Ecto neural progenitor cell (in vitro differentiated cells): Measurements from ENCODE around the gene C2CD4C.
A peak's percentile ranks its signal among the peaks of the same experiment; 100 is the strongest.
"Not testable (repeated sequence)": the region's sequence is repeated elsewhere in the genome, so short reads cannot be mapped to it uniquely, and the experiment has no call there.

Source experiments
- DNase-seq: peaks from one replicate; pipeline ENCODE4 v3.0.0-alpha.2; 2018; ENCODE audit warnings: low spot score

Gene C2CD4C

DNA sequence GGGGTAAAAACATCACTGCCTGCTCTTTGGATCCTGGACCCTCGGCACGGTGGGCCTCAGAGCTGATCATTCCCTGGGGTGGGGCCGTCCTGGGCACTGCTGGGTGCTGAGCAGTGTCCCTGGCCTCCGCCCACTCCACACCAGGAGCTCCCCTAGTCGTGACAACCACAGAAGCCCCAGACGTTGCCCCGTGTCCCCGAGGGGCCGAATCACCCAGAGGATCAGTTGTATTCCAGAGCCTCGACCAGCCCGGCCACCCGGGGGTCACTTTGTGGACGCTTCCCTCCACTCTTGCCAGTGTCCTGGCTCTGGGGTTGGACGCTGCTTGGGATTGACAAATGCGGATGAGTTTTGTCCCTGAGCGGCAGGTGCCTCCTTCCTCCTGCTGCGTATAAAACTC, 10.2 kb downstream of the C2CD4C start:
- DNase-seq = no peak

DNA sequence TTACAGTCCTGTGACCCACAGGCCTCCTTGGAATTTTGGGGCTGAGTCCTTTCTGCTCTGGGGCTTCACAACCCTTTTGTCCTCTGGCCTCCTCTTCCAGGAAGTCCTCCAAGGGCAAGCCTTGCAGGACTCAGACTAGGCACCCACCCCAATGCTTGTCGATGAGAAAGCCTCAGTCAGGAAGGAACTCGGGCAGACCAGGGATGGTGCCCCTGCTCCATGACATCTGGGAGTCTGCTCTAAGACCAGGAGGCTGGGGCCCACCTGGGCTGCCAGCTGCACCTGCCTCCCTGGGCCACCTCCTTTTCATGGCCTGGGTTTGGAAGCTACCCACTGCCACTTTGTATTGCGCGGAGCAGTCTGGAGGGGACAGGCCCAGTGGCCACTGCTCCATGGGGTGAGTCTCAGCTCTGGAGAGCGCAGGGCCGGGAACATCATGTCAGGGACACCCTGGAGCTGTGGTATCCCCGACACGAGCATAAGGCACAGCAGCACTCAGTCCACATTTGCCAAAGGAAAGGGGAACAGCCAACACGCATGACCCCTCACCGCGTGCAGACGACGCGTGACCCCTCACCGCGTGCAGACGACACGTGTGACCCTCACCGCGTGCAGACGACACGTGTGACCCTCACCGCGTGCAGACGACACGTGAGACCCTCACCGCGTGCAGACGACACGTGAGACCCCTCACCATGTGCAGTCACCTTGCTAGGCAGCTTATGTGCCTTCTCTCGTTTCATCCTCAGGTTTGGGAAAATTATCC, 10.8 kb downstream of the C2CD4C start:
- no peak for DNase-seq

DNA sequence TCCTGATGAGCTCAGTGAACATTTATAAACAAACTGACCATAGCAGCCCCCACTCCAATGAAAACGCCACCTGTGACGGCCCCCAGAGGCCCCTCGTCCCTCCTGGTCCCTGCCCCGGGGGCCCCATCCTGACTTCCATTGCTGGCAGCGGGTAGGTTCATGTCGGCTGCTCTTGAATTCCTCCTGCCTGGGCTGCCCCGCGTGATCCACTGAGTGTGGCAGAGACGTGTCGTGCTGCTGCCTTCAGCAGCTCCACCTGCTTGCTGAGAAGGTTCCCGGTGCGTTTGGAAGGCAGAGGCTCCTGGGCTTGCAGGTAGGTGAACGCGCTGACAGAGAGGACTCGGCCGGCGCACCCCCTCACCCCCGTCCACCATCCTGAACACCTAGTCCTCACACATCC, 11.6 kb downstream of the C2CD4C start:
- DNase-seq = no peak

DNA sequence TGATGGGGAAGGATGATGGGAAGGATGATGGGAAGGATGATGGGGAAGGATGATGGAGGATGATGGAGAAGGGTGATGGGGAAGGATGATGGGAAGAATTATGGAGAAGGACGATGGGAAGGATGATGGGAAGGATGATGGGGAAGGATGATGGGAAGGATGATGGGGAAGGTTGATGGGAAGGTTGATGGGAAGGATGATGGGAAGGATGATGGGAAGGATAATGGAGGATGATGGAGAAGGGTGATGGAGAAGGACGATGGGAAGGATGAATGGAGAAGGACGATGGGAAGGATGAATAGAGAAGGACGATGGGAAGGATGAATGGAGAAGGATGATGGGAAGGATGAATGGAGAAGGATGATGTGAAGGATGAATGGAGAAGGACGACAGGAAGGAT, 13.5 kb downstream of the C2CD4C start:
- no peak for DNase-seq

DNA sequence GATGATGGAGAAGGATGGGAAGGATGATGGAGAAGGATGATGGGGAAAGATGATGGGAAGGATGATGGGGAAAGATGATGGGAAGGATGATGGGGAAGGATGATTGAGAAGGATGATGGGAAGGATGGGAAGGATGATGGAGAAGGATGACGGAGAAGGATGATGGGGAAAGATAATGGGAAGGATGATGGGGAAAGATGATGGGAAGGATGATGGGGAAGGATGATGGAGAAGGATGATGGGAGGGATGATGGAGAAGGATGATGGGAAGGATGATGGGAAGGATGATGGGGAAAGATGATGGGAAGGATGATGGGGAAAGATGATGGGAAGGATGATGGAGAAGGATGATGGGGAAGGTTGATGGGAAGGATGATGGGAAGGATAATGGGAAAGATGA, 14.1 kb downstream of the C2CD4C start:
- DNase-seq = not testable (repeated sequence)

DNA sequence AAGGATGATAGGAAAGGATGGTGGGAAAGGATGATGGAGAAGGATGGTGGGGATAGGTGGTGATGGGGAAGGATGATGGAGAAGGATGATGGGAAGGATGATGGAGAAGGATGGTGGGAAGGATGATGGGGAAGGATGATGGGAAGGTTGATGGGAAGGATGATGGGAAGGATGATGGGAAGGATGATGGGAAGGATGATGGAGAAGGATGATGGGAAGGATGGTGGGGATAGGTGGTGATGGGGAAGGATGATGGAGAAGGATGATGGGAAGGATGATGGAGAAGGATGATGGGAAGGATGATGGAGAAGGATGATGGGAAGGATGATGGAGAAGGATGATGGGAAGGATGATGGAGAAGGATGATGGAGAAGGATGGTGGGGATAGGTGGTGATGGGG, 15.4 kb downstream of the C2CD4C start:
- DNase-seq = not testable (repeated sequence)

DNA sequence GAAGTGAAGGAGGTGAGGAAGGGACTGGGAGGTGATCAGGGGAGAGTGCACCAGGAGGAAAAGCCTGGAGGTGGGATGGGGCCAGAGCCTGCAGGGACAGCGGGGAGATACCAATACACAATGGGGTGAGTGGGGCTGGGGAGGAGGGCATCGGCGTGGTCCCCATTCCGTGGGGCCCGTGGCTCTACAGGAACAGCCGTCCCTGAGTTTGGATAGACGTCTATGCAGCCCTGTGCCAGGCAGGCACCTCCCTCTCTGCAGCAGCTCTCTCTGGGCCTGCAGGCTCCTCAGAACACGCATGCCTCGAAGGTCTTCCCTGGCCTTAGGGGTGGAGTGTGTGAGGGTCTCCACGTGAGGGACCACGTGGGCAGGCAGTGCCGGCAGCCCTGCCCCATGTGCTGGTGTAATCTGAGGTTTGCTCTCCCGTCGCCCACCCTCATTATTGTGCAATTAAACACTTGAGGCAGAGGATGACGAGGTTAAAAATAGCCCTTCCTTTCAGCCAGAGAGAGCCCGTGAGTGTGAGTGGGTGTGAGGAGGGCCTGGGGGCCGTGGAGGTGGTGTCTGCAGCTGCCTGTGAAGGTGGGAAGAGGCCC, 16.5 kb downstream of the C2CD4C start:
- no peak for DNase-seq

DNA sequence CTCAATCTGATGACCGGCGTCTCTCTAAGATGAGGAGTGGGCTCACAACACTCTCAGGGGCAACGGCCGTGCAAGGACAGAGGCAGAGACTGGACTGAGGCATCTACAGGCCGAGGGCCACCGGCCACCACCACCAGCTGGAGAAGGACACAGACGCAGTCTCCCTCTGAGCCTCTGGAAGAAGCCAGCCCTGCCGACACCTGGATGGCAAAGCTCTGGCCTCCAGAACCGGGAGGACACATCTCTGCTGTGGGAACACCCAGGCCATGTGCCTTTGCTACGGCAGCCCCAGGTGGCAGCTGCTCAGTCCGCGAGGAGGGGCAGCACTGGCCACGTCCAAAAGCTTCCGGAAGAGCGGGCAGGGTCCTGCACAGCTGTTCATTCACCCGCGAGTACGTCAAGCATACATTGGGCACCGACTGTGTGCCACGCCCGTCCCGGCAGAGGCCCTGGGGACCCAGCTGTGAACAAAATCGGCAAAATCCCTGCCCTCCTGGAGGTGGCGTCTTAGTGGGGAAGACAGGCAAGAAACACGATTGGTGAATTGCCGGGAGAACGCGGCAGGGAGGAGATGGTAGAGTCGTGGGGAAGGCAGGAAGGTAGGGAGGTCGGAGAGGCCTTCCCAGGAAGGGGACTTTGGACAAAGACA, 17.1 kb downstream of the C2CD4C start:
- DNase-seq = no peak

DNA sequence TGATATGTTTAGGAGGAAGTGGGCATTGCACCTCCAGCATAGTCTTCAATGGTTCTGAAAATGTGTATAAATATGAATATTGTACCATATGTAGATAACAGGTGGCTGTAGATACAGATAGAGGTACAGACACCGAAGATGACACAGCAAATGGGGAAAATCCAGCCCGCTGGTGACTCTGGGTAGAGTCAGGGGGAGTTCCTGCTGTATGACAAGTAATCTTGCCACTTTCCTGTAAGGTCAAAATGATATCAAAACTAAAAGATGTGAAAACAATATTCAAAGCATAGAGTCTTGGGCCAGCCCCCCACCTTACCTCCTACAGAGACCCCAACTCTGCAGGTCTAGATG, 17.8 kb downstream of the C2CD4C start:
- no peak for DNase-seq

DNA sequence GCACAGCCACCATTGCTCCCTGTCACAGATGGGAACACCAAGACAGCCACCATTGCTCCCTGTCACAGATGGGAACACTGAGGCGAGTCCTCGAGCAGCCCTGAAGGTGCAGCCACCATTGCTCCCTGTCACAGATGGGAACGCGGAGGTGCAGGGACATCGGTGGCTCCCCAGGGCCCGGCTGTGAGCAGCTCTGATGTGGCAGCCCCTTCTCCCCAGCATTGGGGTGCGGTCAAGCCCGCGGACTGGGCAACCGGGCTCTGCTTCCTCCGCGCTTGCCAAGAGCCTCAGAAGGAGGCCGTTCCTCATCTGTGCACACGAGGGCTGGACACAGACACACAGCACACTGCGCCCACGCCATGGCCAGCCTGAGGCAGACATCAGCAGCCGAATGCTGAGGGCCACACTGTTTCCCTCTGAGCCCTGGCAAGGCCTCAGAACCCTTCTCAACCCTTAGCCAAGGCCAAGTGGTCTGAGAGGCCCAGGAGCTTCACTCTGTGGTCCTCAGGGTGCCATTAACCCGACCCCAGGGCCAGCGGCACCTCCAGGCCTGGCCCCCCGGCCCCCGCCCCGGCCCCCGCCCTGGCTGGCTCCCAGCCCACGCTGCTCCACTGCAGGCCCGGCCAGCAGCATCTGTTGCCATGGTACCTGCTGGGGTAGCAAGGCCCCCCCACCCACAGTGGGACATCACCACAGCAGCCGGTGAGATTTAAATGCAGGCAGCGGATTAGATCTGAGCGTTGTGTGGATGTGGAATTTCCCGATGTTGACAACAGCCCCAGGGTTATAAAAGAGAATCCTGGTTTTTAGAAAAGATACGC, 18.4 kb downstream of the C2CD4C start:
- DNase-seq = no peak

DNA sequence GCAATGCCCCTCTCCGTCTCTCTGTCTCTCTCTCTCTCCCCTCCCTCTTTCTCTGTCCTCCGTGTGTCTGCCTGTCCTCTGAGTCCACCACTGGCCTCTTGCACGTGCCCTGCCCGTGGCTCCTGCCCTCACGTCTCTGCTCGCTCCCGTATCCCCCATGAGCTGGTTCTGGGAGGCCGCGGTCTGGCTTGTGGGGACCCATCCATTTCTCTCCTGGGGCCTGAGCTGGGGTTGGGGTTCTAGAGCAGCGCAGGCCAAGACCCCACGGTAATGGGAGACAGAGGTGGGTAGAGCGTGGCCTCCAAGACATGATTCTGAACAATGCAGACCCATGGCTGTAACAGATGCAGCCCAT, 19.0 kb downstream of the C2CD4C start:
- no peak for DNase-seq

DNA sequence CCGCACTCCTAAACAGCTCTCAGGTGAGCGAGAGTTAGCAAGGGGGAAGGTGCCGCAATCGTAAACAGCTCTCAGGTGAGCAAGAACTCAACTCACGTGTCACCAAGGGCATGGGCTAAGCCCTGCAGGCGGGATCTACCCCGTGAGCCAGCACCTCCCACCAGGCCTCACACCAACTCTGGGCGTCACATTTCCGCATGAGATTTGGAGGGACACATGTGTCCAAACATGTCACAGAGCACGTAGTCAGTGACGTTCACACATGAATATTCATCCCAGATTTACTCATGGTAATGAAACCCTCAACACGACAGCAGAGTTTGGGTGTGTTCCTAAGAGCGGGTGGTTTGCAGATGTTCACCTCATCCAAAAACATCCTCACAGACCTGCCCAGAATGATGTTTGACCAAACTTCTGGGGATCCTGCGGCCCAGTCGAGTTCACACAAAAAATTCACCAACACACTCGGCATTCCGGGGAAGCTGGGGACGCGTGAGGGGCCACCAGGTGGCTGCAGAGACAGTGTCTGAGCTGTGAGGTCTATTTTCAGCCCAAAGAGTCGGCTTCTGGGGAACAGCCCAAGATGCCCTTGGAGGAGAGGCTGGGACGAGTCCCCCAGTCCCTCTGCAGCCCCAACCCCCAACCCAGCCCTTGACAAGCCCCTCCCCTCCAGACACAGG, 19.6 kb downstream of the C2CD4C start:
- DNase-seq = no peak

DNA sequence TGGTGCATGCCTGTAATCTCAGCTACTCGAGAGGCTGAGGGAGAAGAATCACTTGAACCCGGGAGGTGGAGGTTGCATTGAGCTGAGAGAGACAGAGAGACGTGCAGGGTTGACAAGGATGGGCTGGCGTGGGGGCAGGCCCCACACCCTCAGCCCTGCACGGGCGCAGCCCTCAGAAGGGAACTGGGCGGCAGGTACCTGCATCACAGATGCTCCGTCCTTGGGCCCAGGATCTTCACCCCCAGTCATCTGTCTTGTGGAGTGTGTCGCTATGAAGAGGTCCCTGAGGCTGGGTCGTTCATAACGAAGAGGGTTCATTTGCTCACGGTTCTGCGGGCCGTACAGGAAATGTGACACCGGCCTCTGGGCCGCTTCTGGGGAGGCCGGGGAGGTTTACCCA, 20.3 kb downstream of the C2CD4C start:
- no peak for DNase-seq

DNA sequence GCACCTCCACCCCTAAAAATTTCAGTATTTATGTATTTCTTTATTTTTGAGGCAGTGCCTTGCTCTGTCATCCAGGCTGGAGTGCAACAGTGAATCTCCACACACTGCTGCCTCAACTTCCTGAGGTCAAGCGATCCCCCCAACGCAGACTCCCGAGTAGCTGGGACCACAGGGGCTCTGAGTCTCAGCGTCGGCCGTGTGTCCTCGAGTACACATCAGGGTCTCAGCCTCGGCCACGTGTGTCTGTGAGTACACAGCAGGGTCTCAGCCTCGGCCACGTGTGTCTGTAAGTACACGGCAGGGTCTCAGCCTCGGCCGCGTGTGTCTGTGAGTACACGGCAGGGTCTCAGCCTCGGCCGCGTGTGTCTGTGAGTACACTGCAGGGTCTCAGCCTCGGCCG, 21.2 kb downstream of the C2CD4C start:
- DNase-seq = no peak

DNA sequence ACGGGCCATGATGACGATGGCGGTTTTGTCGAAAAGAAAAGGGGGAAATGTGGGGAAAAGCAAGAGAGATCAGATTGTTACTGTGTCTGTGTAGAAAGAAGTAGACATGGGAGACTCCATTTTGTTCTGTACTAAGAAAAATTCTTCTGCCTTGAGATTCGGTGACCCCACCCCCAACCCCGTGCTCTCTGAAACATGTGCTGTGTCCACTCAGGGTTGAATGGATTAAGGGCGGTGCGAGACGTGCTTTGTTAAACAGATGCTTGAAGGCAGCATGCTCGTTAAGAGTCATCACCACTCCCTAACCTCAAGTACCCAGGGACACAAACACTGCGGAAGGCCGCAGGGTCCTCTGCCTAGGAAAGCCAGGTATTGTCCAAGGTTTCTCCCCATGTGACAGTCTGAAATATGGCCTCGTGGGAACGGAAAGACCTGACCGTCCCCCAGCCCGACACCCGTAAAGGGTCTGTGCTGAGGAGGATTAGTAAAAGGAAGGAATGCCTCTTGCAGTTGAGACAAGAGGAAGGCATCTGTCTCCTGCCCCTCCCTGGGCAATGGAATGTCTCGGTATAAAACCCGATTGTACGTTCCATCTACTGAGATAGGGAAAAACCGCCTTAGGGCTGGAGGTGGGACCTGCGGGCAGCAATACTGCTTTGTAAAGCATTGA, 22.2 kb downstream of the C2CD4C start:
- peak; percentile 53 for DNase-seq

DNA sequence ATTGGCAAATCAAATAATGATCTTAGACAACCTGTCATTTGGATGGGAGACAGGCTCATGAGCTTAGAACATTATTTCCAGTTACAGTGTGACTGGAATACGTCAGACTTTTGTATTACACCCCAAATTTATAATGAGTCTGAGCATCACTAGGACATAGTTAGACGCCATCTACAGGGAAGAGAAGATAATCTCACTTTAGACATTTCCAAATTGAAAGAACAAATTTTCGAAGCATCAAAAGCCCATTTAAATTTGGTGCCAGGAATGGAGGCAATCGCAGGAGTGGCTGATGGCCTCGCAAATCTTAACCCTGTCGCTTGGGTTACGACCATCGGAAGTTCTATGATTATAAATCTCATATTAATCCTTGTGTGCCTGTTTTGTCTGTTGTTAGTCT, 22.8 kb downstream of the C2CD4C start:
- DNase-seq = not testable (repeated sequence)

DNA sequence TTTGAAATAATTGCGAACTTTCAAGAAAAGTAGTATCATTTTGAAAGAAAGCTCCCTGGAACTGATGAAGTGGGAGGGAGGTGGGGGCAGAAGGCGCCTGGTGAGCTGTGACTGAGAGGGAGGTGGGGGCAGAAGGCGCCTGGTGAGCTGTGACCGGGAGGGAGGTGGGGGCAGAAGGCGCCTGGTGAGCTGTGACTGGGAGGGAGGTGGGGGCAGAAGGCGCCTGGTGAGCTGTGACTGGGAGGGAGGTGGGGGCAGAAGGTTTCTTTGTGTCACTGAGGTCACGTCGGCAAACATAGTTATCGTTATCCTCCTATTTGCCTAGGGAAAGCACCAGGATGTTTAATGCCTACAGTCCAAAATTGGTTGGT, 24.2 kb downstream of the C2CD4C start:
- no peak for DNase-seq

DNA sequence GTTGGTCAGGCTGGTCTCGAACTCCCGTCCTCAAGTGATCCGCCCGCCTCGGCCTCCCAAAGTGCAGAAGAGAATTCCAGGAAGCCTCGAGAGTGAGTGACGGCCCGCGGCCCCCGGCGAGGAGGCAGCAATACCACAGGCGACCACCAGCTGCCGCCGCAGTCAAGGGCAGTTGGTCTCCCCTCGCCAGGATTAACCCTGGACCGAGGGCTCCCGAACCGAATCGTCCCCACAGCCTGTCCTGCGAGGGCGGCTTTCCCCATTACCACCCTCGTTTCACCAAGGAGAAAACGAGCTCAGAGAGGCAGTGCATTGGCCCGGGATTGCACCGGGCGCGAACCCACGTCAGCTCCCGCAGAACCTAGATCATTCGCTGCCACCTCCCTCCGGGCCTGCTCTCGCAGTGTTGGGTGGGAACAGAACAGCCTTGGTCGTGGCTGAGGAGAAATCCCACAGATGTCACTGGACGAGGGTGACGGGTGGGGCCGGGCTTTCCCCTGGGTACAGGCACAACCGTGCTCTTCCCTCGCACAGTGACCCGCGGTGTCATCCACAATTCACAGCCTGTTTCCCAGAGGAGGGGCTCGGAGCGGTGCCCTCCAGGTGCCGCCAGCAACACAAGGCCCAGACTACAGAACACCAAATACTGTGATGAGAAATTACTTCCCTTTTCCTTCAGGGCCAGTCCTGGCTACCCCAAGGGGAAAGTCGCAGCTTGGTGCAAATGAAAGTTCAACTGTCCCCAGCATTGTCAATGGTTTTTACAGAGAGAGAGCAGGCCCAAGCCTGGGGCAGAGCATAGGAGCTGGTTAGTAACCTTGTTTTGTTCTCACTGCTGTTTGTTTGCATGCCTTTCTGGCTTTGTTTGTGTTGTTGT, 24.8 kb downstream of the C2CD4C start:
- peak; percentile 82 for DNase-seq

DNA sequence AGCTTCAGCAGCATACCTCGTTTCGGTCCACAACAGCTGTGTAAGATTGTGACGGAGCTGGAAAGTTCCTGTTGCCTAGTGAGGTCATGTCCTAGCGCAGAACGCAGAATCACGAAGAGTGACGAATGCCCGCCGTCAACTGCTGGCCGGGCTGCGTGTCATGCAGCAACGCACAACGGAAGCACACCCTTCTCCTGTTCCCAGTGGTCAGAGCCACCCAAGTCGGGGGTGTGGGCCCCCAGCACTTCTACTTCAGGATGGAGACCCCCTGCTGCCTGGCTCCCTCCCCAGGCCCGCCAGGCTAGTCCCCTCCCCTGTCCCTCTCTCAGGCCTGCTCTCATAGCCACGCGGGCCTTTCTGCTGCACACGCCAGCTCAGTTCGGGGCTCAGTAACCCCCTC, 25.9 kb downstream of the C2CD4C start:
- DNase-seq = peak; percentile 37

DNA sequence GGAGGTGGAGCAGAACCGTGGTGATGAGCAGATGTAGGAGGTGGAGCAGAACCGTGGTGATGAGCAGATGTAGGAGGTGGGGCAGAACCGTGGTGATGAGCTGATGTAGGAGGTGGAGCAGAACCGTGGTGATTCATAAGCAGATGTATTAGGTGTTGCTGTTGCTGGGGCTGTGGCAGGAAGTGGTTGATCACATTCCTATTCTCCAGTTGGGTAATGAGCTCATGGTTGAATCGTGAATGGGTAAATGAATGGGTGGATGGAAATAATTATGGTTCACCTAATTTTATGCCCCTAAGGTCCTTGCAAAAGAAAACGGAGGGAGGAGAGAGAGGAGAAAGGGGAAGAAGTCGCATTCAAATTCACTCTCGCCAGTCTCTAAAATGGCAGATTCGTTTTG, 26.4 kb downstream of the C2CD4C start:
- not testable (repeated sequence) for DNase-seq

DNA sequence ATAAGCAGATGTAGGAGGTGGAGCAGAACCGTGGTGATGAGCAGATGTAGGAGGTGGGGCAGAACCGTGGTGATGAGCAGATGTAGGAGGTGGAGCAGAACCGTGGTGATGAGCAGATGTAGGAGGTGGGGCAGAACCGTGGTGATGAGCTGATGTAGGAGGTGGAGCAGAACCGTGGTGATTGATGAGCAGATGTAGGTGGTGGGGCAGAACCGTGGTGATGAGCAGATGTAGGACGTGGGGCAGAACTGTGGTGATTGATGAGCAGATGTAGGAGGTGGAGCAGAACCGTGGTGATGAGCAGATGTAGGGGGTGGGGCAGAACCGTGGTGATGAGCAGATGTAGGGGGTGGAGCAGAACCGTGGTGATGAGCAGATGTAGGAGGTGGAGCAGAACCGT, 27.0 kb downstream of the C2CD4C start:
- not testable (repeated sequence) for DNase-seq
